ENCODE measurements around the gene GPRC5C.

DNA sequence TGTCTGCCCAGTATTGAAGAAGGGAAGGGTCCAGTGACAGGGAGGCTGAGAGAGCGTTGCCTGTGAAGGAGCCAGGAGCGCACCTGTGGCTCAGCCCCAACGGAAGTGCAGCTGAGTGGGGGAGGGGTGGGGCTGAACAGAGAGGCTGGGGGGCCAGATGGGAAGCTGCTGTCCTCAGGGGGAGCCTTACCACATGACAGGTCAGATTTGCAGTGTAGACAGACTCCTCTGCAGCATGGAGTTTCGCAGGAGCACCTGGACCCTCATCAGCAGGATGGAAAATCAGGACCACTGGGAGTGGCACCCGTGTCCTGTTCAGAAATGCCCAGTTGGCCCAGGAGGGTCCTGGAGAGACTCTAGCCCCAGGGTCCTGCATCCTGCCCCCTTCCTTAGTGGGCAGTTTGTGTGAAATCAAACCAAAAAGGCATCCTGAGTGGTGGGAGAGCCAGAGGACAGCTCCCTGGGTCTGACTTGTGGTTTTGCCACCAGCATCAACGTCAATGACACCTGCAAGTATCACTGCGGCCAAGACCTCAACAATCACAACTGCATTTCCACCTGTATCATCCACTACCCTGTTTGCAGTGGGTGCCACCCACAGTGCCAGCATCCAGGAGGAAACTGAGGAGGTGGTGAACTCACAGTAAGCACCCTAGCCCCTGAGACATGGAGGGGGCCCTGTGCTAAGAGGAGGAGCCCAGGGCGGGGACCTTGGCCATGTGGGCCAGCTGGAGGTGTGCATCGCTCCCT lies 42.3 kb downstream of the GPRC5C start:
- no peak for TF ChIP-seq CEBPB (tag; IDR thresholded peaks at IDR 0.05)
- TF ChIP-seq, protein P1, sequence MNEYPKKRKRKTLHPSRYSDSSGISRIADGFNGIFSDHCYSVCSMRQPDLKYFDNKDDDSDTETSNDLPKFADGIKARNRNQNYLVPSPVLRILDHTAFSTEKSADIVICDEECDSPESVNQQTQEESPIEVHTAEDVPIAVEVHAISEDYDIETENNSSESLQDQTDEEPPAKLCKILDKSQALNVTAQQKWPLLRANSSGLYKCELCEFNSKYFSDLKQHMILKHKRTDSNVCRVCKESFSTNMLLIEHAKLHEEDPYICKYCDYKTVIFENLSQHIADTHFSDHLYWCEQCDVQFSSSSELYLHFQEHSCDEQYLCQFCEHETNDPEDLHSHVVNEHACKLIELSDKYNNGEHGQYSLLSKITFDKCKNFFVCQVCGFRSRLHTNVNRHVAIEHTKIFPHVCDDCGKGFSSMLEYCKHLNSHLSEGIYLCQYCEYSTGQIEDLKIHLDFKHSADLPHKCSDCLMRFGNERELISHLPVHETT (CRISPR knock-in tag; conservative IDR thresholded peaks at IDR 0.05 in 1 of 2, IDR thresholded peaks at IDR 0.05 in 1 of 2): no peak
- TF ChIP-seq TBP (optimal IDR thresholded peaks at IDR 0.05; ENCODE audit: low read depth, low read length): no peak
- no peak for TF ChIP-seq ZNF217 (CRISPR knock-in tag; IDR thresholded peaks at IDR 0.05)
- TF ChIP-seq ZBTB8A (IDR thresholded peaks at IDR 0.05; ENCODE audit: partially characterized antibody): no peak
- TF ChIP-seq XRCC5 (IDR thresholded peaks at IDR 0.05; ENCODE audit: low read depth, low read length): no peak
- TF ChIP-seq, protein P2, sequence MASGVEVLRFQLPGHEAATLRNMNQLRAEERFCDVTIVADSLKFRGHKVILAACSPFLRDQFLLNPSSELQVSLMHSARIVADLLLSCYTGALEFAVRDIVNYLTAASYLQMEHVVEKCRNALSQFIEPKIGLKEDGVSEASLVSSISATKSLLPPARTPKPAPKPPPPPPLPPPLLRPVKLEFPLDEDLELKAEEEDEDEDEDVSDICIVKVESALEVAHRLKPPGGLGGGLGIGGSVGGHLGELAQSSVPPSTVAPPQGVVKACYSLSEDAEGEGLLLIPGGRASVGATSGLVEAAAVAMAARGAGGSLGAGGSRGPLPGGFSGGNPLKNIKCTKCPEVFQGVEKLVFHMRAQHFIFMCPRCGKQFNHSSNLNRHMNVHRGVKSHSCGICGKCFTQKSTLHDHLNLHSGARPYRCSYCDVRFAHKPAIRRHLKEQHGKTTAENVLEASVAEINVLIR (CRISPR knock-in tag; IDR thresholded peaks at IDR 0.05): no peak
- TF ChIP-seq COPS2 (conservative IDR thresholded peaks at IDR 0.05): no peak
- TF ChIP-seq PHF20 (IDR thresholded peaks at IDR 0.05; ENCODE audit: partially characterized antibody): no peak
- TF ChIP-seq MAFG (tag; conservative IDR thresholded peaks at IDR 0.05): no peak
